K562 (cell line): Measurements from ENCODE around the gene G6PD. TPM values are rescaled to one million over a fixed set of nuclear protein-coding genes. Genes with fewer than 3 reads are reported as not detected.

Source experiments
- FOXK2 ChIP-seq, 2 experiments: fragments of 450-650 bp; IDR thresholded peaks in 1 of 2; conservative IDR thresholded peaks in 1 of 2; 2 replicates each; pipeline ENCODE4 v1.6.1; 2016; ENCODE audit warnings: low read depth in 2 of 2, mild to moderate bottlenecking in 1 of 2
- HMGXB4 ChIP-seq: sonication (generic); formaldehyde crosslinking; IDR thresholded peaks from 2 replicates; pipeline ENCODE4 v1.8.1; 2023; ENCODE audit warnings: mild to moderate bottlenecking, missing genetic modification reagents
- IRF2 ChIP-seq: sonication (generic); formaldehyde crosslinking; IDR thresholded peaks from 2 replicates; pipeline ENCODE4 v1.8.1; 2022; ENCODE audit warnings: mild to moderate bottlenecking, missing genetic modification reagents
- LCOR ChIP-seq: sonication (generic); formaldehyde crosslinking; IDR thresholded peaks from 2 replicates; pipeline ENCODE4 v1.8.0; 2022; ENCODE audit warnings: mild to moderate bottlenecking, missing genetic modification reagents
- NFRKB ChIP-seq: fragments of 450-650 bp; IDR thresholded peaks from 2 replicates; pipeline ENCODE4 v1.6.1; 2016; ENCODE audit warnings: low read depth
- NFXL1 ChIP-seq: fragments of 450-650 bp; formaldehyde crosslinking; IDR thresholded peaks from 2 replicates; pipeline ENCODE4 v1.4.0; 2021; ENCODE audit warnings: mild to moderate bottlenecking
- PKNOX1 ChIP-seq: fragments of 450-650 bp; IDR thresholded peaks from 2 replicates; pipeline ENCODE4 v1.6.1; 2016
- POLR2G ChIP-seq: fragments of 200-400 bp; formaldehyde crosslinking; IDR thresholded peaks from 2 replicates; pipeline ENCODE4 v1.6.1; 2017; ENCODE audit warnings: low read depth, mild to moderate bottlenecking, antibody characterized with exemption, low read length, moderate library complexity
- PTBP1 ChIP-seq: fragments of 200-400 bp; formaldehyde crosslinking; IDR thresholded peaks from 2 replicates; pipeline ENCODE4 v1.6.1; 2017; ENCODE audit warnings: low read depth, low read length
- RBM14 ChIP-seq: fragments of 200-400 bp; formaldehyde crosslinking; IDR thresholded peaks from 2 replicates; pipeline ENCODE4 v1.6.1; 2018; ENCODE audit warnings: low read depth, mild to moderate bottlenecking, low read length, moderate library complexity, borderline replicate concordance; ENCODE audit not compliant: insufficient read depth
- SAFB ChIP-seq: fragments of 200-400 bp; formaldehyde crosslinking; IDR thresholded peaks from 2 replicates; pipeline ENCODE4 v1.6.1; 2017; ENCODE audit warnings: low read depth, low read length, borderline replicate concordance
- TCF7 ChIP-seq: sonication (generic); IDR thresholded peaks from 2 replicates; pipeline ENCODE4 v1.6.1; 2016; ENCODE audit warnings: antibody characterized with exemption, borderline replicate concordance
- TRIM24 ChIP-seq, 2 experiments: fragments of 450-650 bp; IDR thresholded peaks; 2 replicates each; pipeline ENCODE4 v1.6.1; 2016
- U2AF1 ChIP-seq: fragments of 200-400 bp; formaldehyde crosslinking; optimal IDR thresholded peaks from 2 replicates; pipeline ENCODE3; 2017; ENCODE audit warnings: mild to moderate bottlenecking, low read depth, low read length, moderate library complexity
- UBTF ChIP-seq, 2 experiments: IDR thresholded peaks; 2 replicates each; pipeline ENCODE4 v1.6.1; 2012; ENCODE audit warnings: improper control_type of control experiment in 2 of 2, low read depth in 2 of 2, low read length in 2 of 2, borderline replicate concordance in 1 of 2
- ZKSCAN3 ChIP-seq: fragments of 250-450 bp; sonication (Bioruptor Pico); IDR thresholded peaks from 2 replicates; pipeline ENCODE4 v1.4.0; 2020
- ZNF280B ChIP-seq: fragments of 250-450 bp; sonication (Bioruptor Pico); IDR thresholded peaks from 2 replicates; pipeline ENCODE4 v1.5.1; 2021; ENCODE audit warnings: mild to moderate bottlenecking
- ZNF609 ChIP-seq: sonication (generic); formaldehyde crosslinking; IDR thresholded peaks from 2 replicates; pipeline ENCODE4 v1.8.1; 2023; ENCODE audit warnings: missing genetic modification reagents, mild to moderate bottlenecking, borderline replicate concordance
- polyA plus RNA-seq, 8 experiments: library from polyadenylated mRNA; depleted of rRNA in 4 of 8; stranded (reverse) in 5 of 8; unstranded in 3 of 8; fragments of >200 nt; fragmentation: Nextera tagmentation in 2 of 8; fragmentation: Illumina TruSeq in 1 of 8; extraction: Ambion mirVana in 2 of 8; extraction: Trizol in 1 of 8; gene quantifications; 2 replicates each; pipeline versions ENCODE4 v1.2.1 to v1.2.3, GENCODE V29; 2011 to 2014; ENCODE audit warnings: inconsistent platforms in 1 of 8, missing spikeins in 1 of 8
- total RNA-seq, 7 experiments: library from RNA; depleted of rRNA in 6 of 7; stranded (reverse); fragments of >200 nt in 6 of 7; fragmentation: Illumina TruSeq in 2 of 7; extraction: Trizol in 2 of 7; gene quantifications; 2 replicates each; pipeline versions ENCODE4 v1.2.1 to v1.2.3, GENCODE V29; 2011 to 2021; ENCODE audit warnings: low replicate concordance in 1 of 7

G6PD gene
- total and polyA plus RNA-seq, 9 of the 15 experiments (the other 6 are each of a cell fraction or from before 2014, with no cell fraction given) = 2.9 to 222 (median 66.4) TPM

GRCh38 chrX:154486052-154486395 lies 60.6 kb downstream of the G6PD start (continued):
- TF ChIP-seq ZNF609 (CRISPR knock-in tag) (no peak), FOXK2 (conservative IDR thresholded peaks at IDR 0.05 in 1 of 2, IDR thresholded peaks at IDR 0.05 in 1 of 2; ENCODE audit: low read depth in 2 of 2) (no peak), SAFB (no peak), IRF2 (CRISPR knock-in tag) (no peak), TRIM24 (IDR thresholded peaks at IDR 0.05) (no peak), RBM14 (no peak), ZNF280B (CRISPR knock-in tag) (no peak), PKNOX1 (no peak), NFXL1 (CRISPR knock-in tag) (no peak), U2AF1 (no peak), TCF7 (no peak), LCOR (CRISPR knock-in tag) (no peak), UBTF (IDR thresholded peaks at IDR 0.05; ENCODE audit: borderline replicate concordance in 1 of 2, low read depth in 2 of 2, low read length in 2 of 2) (0 out of 4 replicates have a peak, but pooled peaks of 1 of the 2 experiments have one; percentile 64), NFRKB (no peak), PTBP1 (no peak), POLR2G (peak; percentile 71; the same call in 1 of the 2 replicates), HMGXB4 (CRISPR knock-in tag) (no peak), ZKSCAN3 (CRISPR knock-in tag) (no peak)
